NCI-H1436 (cell line): ENCODE data around the gene SPDYE16.
"Not testable (repeated sequence)": the region's sequence is repeated elsewhere in the genome, so short reads cannot be mapped to it uniquely, and the experiment has no call there.

Source experiments
- DNase-seq: peaks from one replicate; lab custom pipeline; 2025; lab: John Stamatoyannopoulos, UW

Gene SPDYE16

DNA sequence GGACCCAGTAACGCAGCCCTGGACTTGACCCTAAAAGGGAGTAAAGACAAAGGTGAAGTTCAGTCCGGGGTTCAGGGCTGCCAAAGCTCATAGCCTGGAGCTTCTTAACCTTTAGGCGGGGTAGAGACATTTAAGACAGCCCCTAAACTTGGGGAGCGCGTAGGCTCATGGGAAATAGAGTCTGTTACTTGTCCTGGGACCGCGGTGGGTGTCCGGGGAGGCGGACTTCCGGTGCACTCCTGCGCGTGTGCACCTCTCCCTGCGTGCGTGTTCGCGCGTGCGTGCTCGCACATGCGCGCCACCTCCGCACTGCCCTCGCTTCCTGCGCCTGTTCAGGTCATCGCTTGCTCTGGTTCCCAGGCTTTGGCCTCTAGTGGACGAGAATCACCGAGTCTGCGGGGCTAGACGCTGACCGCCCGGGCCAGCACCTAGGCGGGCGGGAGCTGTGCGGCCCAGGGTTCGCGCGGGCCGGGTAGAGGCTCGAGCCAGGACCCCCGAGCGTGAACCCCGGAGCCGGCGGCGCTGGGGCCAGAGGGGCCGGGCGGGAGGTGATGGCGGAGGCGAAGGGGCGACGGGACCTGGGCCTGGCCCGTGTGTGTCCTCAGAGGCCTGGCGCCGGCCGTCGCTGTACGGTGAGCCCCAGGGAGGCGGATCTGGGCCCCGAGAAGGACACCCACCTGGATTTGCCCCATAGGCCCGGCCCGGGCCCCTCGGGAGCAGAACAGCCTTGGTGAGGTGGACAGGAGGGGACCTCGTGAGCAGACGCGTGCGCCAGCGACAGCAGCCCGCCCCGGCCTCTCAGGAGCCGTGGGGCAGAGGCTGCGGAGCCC lies 6.1 kb upstream of the SPDYE16 start:
- DNase-seq, result peak; percentile 77

DNA sequence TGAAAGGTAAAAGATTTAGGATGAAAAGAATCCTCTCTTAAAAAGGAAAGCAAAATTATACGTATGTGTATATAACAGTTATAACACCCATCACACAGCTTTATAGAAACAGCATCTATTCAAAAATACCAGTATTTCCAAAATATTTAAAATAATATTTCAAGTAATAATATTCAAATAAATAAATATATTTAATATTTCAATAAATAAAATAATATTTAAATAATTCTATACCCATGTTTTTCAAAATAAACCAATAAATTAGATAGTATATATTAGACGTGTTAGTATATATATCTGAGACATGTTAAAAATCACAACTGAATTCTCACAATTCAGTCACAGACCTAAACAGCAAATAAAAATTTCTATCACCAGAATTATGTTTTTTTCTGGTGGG lies 11.5 kb downstream of the SPDYE16 start:
- not testable (repeated sequence) for DNase-seq

DNA sequence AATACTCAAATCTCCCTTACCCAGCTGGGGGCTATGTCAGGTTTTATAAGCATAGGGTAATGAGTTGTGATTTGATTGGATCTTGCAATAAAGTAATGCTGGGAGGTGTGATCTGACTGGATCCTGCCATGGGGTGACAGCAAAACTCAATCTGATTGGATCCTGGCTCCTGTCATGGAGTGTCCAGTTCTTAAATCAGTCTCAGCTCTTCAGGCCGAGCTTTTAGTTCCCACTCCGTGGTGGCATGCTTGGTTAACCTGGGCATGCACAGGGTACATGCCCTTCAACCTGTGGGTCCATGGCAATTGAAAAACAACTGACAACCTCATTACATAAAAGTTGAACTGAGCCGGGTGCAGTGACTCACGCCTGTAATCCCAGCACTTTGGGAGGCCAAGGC lies 16.9 kb downstream of the SPDYE16 start:
- not testable (repeated sequence) for DNase-seq

DNA sequence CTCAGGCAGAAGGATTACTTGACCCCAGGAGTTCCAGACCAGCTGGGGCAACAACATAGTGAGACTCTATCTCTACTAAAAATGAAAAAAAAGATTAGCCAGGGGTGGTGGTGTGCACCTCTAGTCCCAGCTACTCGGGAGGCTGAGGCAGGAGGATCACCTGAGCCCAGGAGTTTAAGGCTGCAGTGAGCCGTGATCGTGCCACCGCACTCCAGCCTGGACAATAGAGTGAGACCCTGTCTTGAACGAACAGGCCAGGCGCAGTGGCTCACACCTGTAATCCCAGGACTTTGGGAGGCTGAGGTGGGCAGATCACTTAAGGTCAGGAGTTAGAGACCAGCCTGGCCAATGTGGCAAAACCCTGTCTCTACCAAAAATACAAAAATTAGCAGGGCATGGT lies 26.2 kb downstream of the SPDYE16 start:
- not testable (repeated sequence) for DNase-seq

DNA sequence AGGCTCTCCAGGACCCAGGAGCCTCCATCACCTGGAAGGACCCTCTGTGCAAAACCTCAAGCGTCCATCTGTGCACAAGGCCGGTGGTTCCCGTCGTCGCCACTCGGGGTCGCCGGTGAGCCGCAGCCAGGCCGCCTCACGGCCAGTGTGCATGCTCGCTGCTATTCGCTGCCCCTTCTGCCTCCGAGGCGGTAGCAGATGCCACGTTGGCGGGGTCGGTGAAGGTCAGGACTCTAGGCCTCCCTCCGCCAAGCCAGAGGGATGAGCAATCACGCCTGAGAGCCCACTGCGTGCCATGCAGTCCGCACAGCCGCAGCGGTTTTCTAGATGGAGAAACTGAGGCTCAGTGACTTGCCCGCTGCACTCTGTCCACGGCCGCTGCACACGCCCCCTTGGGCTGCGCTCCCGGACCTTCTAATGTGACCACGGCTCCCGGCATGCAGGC lies 27.1 kb downstream of the SPDYE16 start:
- peak; percentile 33 for DNase-seq

DNA sequence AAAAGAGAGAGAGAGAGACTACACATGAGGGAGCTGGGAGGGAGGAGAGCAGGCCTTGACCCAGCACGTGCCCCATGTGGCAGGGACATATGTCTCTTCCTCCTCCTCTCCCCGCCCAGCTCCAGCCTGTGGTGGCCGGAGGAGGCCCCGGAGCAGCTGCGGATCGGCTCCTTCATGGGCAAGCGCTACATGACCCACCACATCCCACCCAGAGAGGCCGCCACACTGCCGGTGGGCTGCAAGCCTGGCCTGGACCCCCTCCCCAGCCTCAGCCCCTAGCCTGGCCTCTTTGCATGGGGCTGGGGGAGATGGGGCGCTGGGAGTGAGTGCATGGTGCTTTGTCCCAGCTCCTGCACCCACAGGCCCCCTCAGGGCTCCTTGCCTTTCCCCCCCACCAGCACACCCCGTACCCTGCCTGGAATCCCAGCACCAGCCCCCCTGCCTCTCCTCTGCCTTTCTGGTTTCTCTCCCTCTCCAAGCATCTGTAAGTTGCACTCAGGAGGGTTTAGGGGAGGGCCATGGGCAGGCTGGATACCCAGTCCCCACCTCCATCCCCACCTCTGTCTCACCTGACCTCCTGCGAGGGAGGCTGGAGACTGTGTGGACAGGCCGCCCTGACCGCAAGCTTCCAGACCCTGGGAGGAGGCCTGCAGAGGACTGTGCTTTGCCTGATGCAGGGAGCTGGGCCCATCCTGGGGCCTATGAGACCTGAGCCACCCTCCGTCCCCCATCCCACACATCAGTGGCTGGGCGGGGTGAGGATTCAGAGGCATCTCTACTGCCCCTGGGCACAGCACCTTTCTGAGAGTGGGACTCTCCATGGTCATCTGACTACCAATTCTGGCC lies 27.9 kb downstream of the SPDYE16 start:
- DNase-seq, result no peak

DNA sequence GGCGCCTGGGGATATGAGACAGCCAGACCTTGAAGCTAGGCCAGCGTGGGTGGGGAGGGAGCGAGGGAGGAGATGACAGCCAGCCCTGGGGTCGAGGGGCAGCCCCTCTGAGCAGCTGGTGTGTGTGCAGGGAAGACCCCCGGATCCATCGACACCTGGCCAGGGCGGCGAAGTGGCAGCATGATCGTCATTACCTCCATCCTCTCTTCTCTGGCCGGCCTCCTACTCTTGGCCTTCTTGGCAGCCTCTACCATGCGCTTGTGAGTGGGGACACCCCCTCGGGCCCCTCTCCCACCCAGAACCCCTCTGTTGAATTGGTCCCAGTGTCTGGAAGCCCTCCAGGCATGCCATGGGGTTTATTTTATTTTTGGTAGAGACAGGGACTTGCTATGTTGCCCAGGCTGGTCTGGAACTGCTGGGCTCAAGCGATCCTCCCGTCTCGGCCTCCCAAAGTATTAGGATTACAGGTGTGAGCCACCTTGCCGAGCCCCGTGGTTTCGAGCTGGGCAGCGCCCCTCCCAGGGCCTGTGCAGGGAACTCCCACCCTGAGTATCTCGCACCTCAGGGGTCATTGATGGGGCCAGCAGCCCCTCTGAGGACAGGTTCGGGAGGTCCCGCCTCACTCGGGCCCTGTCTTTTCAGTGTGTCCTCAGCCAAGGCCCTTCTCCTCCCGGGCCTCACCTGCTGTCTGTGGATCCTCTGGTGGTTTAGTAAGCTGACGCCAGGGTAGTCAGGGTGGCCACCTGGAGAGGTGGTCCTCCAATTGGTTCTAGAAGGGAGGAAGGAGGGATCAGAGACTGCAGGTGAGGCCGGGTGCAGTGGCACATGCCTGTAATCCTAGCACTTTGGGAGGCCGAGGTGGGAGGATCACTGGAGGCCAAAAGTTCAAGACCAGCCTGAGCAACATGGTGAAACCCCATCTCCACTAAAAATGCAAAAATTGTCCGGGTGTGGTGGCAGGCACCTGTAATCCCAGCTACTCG lies 29.0 kb downstream of the SPDYE16 start:
- DNase-seq, result no peak

DNA sequence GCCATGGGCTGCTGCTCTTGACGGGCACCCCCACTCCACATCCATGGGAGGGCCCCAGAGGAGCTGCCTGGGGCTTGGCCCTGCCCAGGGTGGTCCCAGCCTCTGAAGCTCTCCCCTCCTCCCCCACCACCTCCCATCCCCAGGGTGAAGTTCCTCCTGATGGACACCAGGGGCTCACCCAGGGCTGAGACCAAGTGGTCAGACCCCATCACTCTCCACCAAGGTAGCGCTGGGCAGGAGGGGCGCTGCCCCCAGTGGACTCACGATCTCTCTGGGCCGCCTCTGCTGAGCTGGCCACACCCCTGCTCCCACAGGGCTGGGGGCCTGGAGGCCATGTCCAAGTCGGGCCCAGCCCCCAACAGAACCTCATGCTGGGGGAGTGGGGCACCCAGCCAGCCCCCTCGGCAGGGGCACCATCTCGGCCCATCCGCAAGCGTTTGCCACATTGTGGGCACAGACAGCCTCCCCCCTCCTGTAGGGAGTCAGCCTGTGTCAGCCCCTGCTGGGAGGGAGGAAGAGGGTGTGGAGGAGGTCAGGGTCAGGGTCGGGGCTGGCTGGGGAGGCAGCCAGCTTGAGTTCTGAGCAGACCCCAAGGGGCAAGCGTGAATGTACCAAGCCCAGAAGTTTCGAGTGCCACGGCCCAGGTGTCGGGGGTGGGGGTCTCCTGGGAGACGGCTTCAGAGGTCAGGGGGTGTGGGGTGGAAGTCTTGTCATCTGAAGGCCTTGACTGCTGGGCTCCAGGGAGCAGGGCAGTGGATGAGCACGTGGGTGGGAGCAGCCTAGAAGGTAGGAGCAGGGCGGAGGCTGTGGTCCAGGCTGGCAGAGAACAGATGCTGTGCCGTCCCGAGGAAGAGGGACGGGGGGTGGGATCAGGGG lies 29.9 kb downstream of the SPDYE16 start:
- DNase-seq, result no peak

DNA sequence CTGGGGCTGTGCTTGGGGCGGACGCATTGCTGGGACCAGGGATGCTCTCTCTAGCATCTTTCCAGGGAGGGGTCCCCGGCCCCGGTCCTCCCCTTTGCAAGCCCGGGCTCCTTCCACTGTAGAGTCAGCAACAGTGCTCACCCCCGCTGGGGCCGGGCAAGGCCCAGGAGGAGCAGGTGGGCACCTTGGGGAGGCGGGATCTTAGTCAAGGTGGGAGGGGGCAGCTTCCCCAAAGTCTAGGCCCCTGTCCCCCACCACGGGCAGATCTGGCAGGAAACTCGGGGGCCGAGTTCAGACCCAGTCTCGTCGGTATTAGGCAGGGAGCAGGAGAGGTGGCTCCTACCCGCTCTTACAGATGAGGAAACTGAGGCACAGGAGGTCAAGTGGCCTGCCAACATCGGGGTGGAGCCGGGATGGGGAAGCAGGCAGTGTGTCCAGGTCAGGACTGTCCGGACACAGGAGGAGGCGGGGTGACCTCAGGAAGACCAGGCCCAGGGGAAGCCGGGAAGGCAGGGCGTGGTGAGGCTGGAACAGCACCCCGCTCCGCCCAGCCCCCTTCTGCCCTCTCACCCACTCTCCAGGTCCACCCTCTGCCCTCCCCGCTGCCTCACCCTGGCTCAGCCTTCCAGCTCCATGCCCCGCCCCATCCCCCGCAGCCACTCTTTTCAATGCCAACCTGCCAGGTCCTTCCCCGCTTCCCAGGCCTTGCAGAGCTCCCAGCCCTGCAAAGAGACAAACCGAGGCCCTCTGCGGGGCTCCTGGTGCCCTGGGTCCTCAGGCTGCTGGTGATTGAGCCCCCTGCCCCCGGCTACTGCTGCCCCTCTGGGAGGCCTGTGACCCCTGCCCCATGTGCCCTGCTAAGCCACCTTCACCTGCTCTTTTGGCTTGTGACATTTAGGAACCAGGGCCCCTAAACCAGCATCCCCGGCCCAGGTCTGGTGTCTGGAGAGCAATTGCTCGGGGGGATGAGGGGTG lies 30.9 kb downstream of the SPDYE16 start:
- not testable (repeated sequence) for DNase-seq

DNA sequence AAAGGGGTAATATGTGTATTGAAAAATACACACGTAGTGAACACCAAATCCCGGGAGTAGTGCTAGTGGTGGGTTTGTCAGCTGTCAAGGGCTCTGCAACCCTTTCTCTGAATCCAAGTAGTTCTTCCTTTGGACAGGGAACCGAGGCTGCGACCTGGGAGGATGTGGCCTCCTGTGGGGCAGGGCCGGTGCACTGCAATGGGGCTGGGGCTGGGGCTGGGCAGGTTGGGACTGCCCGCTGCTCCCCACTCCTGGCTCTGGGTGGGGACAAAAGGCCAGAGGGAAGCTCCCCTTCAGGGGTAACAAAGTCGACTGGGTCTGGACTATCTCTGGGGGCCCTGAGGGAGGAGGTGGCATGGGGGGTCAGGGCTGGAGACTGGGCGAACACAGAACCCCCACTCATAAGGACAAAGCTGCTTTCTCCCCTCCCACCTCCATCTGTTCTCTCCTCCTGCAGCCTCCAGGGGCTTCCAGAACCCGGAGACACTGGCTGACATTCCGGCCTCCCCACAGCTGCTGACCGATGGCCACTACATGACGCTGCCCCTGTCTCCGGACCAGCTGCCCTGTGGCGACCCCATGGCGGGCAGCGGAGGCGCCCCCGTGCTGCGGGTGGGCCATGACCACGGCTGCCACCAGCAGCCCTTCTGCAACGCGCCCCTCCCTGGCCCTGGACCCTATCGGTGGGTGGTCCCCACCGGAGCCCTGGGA lies 31.7 kb downstream of the SPDYE16 start:
- DNase-seq, result not testable (repeated sequence)

DNA sequence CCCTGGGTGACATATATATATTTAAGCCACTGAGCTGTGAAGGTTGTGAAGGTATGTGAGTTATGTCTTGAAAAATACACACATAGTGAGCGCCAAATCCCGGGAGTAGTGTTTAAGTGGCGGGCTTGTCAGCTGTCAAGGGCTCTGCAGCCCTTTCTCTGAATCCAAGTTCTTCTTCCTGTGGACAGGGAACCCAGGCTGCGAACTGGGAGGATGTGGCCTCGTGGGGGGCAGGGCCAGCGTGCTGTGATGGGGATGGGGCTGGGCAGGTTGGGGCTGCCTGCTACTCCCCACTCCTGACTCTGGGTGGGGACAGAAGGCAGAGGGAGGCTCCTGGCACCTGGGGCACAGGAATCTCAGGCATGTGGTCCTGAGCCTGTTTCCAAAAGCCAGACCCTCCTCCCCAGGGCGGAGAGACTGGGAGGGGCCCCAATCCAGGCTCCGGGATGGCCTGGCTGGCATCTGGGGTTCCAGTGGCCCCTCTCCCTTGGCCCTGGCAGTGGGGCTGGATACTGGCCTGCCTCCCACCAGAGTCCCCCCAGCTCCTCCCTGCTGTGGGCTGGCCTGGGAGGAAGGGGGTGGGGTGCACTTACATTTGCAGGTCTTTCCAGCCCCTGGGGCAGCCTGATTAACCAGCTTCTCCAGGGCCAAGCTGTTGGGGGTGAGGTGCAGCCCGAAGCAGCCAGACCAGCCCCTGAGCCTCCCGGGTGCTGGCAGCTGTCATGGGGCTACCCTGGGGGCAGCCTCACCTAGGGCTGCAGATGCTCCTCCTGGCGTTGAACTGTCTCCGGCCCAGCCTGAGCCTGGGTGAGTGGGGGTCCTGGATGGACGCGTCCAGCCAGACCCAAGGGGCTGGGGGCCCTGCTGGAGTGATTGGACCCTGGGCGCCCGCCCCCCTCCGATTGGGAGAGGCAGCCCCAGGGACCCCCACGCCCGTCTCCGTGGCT lies 32.9 kb downstream of the SPDYE16 start, which contains the start of gene UPK3B:
TSS of gene UPK3B (plus strand) at position 622 of the 947 bp plus-strand sequence. CDS start at position 723, 101 bp downstream.
- DNase-seq, result no peak

DNA sequence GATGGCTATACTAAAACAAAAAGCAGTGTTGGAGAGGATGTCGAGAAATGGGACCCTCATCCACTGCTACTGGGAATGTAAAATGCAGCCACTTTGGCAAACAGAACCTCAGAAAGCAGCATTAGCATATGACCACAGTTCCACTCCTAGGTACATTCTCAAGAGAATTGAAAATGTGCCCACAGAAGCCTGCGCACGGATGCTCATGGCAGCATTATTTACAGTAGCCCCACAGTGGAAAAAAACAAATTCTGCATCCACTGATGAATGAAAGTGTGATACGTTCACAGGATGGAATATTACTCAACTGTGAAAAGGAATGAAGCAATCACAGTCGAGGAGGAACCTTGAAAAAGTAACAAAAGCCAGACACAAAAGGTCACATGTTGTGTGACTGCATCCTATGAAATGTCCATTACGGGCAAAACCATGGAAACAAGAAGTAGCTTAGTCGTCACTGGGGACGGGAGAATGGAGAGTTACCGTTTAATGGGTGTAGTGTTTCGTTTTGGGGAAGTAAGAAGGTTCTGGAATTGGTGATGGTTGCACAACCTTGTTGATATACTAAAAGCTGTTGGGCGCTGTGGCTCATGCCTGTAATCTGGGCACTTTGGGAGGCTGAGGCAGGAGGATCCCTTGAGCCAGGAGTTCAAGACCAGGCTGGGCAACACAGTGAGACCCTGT lies 35.2 kb downstream of the SPDYE16 start:
- DNase-seq, result no peak

DNA sequence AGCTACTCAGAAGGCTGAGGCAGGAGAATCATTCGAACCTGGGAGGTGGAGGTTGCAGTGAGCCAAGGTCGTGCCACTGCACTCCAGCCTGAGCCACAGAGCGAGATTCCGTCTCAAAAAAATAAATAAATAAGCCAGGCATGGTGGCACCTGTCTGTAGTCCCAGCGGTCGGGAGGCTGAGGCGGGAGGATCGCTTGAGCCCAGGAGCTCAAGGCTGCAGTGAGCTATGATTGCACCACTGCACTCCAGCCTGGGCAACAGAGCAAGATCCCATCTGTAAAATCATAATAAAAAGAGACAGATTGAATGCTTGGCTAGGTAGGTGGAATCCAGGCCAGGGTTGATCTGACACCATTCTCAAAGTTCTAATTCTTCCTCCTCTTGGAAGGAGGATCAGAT lies 36.5 kb downstream of the SPDYE16 start:
- not testable (repeated sequence) for DNase-seq

DNA sequence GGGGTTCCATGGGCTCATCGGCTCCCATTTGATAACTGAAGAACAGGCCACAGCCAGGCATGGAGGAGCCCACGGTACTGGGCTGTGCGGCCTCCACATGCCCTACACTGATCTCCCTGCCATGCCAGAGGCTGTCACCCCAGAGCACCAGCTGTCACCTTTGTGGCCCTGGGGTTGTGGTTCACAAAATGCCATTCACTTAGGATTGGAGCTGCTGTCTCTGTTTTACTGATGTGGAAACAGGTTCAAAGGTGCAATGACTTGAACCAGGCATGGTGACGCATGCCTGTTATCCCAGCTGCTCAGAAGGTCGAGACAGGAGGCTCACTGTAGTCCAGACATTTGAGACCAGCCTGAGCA lies 37.0 kb downstream of the SPDYE16 start:
- DNase-seq, result no peak

DNA sequence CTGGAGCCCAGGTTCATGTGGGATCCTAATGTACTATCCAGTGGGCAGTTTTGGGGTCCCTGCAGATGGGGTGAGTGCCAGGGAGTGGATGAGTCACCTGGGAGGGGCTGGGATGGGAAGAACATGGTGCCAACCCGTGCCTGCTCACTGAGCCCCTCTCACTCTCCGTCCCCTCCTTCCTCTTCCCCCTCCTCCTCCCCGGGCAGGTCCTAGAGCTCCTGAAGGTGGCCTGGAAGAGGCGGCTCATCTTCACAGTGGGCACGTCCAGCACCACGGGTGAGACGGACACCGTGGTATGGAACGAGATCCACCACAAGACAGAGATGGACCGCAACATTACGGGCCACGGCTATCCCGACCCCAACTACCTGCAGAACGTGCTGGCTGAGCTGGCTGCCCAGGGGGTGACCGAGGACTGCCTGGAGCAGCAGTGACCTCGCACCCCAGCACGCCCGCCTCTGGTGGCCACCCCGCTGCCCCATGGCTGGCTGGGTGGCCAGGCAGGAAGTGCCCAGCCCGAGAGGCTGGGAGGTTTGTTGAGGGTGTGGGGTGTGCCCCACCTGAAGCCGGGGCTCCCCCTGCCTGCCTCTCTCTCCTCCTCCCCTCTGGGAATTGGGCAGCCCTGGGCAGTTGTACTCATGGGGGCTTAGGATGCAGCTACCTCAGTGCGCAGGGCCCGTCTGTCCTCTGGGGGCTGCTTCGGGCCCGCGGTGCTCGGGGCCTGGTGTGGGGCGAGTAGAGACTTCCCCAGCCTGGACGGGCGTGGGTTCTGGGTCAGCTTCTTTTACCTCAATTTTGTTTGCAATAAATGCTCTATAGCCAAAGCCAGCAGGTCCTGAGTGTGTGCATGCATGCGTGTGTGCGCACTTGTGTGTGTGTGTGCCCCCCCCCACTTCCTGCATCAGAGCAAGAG lies 37.7 kb downstream of the SPDYE16 start:
- no peak for DNase-seq
